Nucleus accumbens (tissue), 56 donors: Measurements from ENCODE around the gene SERPINE1.

Experiments
- DNase-seq, 56 donors: peaks; one replicate each; lab custom pipeline; 2025; lab: John Stamatoyannopoulos, UW

The SERPINE1 gene

DNA sequence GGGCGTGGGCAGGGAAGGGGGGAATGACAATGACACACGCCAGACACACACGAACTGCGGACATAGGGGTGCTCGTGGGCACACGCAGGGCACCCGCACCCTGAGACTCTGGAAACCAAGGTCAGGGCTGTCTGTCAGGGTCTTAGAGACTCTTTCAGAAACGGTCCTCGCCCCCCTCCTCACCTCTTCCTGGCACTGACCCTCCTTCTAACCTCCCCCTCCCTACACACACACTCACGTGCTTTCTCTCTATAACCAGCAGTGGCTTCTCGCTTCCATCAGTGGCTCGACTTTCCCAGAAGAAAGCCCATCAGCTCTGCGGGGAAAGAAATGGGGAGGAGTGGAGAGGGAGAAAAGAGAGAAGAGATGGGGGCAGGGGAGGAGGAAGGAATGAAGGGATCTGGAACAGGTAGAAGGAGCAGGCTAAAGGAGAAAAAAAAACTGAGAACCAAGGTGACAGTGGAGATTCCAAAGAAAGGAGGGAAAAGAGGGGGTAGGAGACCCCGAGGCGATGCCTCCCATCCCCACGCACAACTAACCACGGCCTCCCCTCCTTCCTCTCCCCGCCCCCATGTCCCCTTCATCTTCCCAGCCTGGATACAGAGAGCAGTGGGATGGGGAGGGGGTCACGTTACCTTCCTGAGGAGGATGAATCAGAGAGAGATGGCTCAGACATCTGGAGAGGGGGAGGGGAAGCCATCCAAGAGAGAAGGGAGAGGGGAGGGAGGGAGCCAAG lies 40.2 kb downstream of the SERPINE1 start:
- peak in 4 of 56 donors; percentile 24 to 51 (median 44) for DNase-seq

DNA sequence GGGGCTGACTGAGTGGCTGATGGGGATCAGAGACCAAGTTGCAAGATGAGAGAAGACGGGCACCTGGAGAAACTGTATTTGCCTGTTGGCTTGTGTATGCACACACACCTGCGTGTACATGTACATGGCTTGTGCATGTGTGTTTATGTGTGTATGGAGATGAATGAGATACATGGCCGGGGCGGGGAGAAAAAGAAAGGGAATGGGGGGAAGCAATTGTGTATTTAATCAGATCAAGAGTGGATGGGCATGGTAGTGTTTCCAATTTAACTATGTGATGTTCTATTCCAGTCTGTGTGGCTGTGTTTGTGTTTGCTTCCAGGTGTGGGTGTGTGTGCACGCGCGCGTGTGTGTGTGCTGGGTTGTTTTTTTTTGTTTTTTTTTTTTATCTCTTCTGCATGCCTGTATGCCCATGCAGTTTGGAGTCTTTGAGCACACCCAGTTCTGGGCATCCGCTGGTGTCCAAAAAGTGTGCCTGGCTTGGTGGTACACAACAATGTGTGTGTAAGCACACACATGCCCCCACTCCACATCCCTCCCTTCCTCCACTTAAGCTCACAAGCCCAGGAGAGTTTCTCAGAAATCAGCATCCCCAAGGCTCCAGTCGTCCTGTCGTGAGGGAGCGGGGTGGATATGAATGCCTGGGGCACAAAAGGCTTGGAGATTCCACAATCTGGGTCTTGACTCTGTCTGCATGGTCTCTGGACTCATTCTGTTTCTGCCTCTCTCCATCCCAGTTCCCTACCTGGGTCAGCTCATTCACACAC lies 40.9 kb downstream of the SERPINE1 start:
- DNase-seq = no peak

DNA sequence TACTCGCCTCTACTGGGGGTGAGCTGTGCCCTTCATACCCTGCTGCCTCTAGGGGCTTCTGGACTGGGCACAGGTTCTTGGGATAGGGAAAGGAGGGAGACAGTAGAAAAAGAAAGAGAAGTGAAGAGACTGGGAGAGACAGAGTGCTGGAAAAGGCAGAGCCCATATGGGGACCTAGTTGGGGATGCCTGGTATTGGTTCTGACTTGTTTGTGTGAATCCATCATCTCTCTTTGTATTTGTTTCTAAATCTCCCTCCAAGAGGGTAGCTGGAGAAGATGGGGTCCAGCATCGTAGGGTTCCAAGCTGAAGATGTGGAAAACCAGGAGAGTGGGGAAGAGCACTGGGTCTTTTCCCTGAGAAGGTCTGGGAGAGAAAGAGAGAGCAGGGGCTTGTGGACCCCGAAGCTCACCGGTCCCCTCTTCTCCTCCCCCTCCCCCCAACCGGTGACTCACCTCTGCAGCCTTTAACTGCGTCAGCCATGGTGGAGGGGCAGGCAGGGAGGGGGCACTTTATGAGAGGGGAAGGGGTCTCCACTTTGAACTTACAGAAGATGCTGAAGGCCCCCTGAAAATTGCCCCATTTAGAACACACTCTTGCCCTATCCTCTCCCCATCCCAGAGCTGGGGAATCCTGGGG lies 41.6 kb downstream of the SERPINE1 start:
- peak in 1 of 56 donors; percentile 25 for DNase-seq

DNA sequence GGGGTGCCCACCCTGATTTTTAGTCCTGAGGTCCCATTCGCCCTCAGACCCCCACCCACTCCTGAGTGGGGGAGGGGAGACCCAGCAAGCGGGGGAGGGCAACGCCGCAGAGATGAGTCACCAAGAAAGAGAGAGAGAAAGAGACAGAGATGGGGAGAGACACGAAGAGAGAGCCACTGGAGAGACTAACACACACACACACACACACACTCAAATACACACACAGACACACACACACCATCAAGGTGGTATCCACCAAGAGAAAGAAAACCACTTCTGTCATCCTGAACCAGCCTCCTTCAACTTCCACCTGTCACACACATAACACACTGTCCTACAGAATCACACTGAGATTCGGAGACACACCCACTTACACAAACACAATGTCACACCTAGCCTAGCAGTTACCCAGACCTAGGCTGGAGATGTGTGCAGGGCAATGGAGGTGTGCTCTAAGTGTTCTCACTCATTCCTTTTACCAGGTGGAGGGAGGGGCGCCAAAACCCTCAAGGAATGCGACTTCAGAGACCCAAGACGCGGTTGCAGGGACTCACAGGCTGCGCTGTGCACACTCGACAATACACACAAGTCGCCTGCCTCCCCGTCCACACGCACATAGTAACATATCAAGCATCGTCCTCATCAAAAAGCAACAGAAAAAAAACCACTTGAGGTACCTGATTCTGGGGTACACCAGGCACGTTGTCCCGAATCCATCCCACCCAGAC lies 42.4 kb downstream of the SERPINE1 start:
- no peak for DNase-seq

DNA sequence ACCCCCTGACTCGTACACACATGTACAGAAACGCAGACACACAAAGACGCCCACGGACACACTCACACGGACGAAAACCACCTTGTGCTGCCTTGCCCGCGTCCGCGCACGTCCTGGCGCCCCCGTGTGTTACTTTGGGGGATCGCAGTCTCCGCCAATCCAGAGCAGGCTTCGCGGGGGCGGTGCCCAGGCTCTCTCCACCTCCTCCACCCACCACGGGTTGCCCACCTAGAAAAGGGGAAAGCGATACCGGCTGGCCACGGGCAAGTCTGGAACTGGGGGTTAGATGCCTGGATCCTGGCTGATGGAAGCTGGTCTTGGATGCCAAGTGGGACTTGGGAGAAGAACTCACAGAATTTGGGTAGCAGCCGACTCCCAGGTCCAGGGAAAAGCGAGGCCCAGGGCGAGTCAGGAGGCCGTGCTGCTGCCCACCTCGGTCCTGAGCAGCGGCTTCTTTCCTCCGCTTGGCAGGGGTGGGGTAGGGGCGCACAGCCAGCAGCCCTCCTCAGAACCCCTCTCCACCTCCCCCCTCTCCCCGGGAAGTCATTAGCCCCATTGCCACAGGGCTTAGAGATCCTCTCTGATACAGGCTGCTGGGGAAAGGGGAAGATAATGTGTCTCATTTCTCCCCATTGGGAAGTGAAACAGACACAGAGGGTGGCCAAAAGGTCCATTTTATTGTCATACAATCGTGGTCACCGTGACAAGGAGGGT lies 43.1 kb downstream of the SERPINE1 start:
- peak in 46 of 56 donors; percentile 2 to 85 (median 41) for DNase-seq

DNA sequence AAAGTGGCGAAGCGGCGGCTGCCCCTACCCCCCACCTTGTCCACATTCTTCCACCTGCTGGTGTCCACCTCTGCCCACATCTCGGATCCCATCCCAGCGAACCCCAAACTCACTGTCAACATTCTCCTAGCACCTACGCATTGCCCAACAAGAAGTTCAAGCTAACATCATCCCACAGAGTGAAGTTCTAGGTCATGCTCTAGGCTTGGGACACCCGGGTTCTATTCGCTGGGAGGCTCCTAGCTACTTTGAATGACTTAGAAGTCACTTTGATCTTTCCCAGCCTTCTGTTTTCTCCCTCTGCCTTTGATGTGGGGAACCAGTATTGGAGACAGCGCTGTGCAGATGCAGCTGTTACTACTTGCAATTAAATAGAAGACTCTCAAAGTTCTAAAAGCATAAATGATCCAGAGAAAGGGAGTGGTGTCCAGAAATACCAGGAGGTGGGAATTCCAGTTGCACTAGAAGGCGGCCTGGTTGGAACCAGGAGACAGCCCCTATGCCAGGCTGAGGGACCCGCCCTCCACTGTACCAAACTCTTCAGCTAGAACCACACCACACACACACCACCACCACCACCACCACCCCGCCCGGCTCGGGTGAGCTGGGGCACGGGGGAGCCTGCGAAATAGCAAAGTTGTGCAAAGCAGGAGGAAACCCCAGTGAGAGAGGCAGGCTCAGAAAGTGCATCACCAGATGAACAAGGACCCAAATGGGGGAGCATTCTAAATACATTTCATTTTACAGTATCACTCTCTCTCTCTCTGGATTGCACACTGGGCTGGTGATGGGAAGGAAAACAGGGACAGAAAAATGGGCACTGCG lies 43.9 kb downstream of the SERPINE1 start:
- no peak for DNase-seq

DNA sequence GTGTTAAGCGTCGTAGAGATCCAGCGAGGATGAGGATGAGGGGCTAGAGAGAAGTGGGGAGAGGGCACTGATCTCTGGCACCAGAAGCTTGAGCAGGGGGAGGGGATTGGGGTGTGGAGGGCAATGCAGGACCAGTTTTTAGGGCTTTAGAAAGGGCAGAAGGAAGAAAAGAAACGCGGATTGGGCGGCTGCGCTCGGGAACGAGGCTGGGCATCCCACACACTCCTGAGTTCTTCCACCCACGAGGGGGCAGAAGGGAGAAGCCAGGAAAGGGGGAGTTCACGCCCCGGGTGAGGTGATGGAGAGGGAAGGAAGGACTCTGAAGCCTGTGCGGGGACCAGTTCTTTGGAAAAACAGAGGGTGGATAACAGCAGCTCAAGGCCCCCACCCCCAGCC lies 44.5 kb downstream of the SERPINE1 start:
- peak in 2 of 56 donors; percentile 10 to 25 for DNase-seq

DNA sequence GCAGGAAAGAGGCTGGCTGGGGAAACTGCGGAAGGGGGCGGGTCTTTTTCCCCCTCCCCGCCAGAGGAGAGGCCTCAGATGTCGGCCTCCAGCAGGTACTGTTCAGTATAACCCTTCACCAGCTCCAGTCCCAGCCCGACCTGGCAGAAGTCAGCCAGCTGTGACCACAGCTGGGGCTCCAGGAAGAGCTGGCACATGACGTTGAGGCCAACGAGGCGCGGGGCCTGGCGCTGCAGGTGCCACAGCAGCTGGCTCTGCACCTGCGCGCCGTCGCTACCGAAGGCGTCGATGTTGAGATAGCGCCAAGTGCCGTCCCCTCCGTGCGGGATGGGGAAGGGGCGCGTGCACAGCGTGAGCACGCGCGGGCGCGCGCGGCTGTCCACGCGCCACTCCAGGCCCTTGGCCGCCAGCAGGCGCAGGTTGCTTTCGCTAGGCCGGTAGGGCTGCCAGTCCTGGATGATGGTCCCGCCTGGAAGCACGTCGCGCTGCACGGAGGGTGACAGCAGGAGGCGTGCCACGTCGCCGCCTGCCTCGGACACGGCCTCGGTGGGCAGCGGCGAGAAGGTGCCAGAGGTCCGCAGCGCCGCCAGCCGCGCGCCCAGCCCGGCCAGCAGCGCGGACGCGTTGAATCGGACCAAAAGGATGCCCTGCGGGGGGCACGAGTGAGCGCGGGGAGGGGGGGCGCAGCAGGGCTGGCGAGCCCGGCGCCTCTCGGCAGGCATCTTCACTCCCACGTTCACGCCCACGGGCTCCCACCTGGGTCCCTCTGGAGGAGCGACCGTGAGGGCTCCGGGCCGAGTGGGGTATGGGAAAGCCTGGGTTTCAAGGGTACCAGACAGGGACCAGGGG lies 45.3 kb downstream of the SERPINE1 start:
- no peak for DNase-seq

DNA sequence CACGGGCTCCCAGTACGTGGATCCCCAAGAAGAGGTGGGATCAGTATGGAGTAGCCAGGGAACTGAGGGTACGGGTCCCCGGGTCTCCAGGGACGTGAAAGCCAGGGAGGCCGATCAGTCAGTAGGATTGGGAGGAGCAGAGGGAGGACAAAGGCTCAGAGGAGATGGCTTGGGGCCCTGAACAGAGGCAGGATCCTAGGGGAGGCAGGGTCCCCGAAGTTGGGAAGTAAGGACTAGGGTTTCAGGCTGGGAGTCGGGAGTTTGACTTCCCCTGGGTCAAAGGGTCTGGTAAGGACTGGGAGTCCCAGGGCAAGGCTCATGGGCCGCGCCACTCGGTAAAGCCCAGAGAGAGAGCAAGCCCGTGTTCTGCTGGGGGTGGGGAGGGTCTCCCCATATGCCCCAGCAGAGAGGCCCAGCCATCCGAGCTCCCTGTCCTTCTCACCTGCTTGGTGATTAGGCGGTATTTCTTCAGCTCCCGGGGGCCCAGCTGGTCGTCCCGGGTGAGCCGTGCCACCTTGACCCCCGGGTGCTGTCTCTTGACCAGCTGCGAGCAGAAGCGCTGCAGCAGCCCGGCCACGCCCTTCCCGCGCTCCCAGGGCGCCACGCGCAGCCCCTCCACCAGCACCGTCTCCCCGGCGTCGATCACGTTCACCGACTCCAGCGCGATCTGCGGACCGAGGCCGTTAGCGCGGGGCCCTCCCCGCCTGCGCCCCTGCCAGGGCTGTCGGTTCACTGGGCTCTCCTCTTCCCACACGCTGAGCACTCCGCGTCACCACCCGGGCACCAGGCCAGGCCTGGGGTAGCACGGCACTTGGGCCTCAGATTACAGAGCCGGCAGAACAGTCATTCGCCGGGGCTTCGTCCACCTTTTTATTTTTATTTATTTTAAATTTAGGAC lies 46.2 kb downstream of the SERPINE1 start:
- DNase-seq = peak in 8 of 56 donors; percentile 3 to 49 (median 16)

DNA sequence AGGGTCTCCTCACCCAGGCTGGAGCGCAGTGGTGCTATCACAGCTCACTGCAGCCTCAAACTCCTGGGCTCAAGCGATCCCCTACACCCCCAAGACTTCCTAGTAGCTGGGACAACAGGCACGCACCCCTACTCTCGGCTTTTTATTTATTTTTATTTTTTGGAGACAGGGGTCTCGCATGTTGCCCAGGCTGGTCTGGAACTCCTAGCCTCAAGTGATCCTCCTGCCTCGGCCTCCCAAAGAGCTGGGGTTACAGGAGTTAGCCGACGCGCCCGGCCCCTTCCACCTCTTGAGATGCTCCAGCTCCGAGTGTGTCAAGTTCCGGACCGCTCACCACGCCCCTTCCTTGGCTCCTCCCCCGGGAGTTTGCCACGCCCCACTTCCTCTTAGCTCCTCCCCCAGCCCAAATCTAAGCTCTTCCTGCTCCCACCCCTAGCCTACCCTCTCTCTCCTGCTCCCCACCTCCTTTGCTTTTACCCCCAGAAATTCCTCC lies 46.9 kb downstream of the SERPINE1 start:
- peak in 3 of 56 donors; percentile 15 to 30 (median 24) for DNase-seq

DNA sequence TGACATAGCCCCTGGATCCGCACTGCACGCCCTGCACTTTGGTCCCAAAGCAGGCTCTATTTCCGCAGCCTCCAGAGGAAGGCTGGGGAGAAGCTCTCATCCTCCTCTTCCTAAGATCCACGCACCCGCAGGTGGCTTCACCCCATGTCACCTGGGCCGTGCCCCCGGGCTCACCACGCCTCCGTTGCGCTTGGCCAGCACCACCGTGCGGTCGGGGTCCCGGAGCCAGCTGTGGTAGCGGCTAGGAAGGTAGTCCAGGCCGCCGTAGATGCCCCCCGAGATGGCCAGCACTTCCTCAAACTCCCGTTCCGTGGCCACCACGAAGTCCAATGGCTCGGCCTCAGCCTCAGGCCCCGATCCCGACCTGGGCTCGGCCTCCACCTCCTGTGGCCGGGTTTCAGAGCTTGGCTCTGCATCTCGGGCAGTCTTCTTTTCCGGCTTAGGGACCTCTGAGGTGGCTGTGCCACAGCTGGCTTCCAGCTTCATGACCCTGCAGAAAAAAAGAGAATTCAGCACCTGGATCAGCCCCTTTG lies 47.5 kb downstream of the SERPINE1 start:
- no peak for DNase-seq

DNA sequence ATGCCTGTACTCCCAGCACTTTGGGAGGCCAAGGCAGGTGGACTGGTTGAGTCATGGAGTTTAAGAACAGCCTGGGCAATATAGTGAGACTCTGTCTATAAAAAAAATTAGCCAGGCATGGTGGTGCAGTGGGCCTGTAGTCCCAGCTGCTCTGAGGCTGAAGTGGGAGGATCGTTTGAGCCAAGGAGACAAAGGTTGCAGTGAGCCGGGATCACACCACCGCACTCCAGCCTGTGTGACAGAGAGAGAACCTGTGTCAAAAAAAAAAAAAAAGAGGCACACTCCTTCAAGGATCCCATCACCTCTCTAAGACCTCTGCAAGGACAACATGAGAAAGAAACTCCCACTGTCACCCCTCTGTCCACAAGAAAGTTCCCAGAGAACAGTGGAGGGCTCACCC lies 48.8 kb downstream of the SERPINE1 start:
- no peak for DNase-seq

DNA sequence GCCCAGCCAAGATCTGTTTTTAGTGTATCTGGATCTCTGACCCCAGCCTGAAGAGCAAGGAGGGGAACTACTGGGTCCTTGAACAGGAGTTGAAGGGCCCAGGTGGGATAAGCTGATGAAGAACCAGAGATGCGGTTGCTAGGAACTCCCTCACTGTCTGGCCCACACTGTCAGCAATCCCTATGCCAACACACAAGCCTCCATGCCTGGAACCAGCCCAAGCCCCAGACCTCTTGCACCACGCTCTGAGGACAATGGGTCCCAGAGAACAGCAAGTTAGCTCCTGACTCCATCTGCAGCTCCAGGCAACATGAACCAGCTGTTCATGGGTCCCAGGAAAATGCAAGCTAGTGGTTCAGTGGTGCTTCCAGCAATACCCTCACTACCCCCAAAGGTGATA lies 50.7 kb downstream of the SERPINE1 start:
- DNase-seq = no peak

DNA sequence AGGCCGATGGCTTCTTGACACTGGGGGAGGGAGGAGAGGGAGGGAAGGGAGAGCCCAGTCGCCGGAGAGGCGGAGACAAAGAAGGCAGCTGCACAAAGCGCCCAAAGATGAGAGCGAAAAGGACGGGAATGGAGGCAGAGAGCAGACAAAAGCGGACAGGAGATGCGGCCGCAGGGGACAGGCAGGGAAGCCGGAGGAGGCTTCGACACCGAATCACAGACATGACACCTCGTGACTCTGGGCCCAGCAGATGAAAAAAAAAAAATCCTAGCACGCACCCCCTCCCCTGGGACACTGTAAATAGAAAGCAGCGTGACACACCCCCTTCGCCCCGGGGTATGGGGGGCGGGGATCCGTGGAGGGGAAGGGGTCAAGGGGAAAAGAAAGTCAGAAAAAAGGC lies 52.2 kb downstream of the SERPINE1 start:
- DNase-seq = no peak

DNA sequence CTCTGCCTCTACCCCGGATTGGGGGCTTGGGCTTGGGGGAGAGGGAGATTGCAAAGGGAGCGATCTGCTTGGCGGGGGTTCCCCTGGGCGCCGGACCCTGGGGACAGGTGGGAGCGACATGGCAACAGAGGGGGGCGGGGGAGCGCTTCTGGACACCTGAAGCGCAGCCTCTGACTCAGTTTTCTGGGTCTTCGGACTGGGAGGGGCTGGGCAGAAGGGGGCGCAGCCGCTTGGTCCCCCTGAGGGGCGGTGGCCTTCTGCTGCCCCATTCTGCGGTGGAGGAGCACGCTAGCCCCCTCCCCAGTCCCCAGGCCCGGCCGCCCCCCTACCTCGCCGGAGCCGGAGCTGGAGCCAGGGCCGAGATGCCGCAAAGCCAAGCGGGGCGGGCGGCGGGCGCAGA lies 52.8 kb downstream of the SERPINE1 start:
- DNase-seq = peak in 1 of 56 donors; percentile 40

DNA sequence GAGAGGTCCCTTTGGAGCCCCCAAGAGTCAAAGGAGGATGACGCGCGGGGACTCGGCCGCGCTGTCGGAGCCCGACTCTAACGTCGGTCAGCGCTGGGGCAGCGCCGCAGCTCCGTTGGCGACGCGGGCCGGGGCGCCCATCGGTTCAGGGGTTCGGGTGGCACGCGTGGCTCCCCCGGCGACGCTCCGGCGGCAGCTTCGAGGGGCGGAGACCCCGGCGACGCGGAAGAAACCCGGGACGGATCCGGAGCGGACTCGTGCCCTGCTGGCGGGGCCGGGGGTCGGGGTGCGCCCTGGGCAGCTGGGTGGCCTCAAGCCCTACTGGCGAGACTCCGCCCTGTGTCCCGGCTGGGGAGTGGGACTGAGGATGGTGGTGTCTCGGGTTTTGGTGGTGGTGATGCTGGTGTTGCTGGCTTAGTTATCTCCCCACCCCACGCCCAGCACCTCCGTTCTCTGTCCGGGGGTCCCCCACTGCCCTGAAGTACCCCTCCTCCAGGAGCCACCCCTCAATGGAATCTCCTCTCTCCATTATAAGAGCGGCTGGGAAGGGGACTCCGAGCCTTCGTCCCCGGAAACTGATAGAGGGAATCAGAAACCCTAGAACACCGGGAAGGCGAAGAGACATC lies 53.3 kb downstream of the SERPINE1 start, which contains the start of gene NAT16:
TSS of gene NAT16 (minus strand) at position 164 of the 626 bp plus-strand sequence. CDS start 5,486 bp downstream, outside the sequence.
- no peak for DNase-seq
